ENCODE results near the gene SEPTIN10.

SEPTIN10 gene

GRCh38 chr2:109501461-109501860 lies 112.3 kb downstream of the SEPTIN10 start:
- no peak for DNase-seq (ENCODE audit: extremely low read depth, insufficient read length)
- H3K4me3 ChIP-seq (replicated peaks; ENCODE audit: low read depth, low read length), result no peak overlapping the region
- no peak for TF ChIP-seq CTCF (IDR thresholded peaks at IDR 0.05; ENCODE audit: insufficient read depth, low read length, poor library complexity, severe bottlenecking)
- no peaks in the 10 kb centered on the region for H3K36me3 ChIP-seq (ENCODE audit: control insufficient read depth, insufficient read depth, low read length)
- no peaks in the 10 kb centered on the region; the same call in 1 of the 2 replicates for H3K27me3 ChIP-seq (replicated peaks; ENCODE audit: control insufficient read depth, insufficient read depth, low read length)

- TF ChIP-seq CTCF (IDR thresholded peaks at IDR 0.05; ENCODE audit: insufficient read depth, low read length, poor library complexity, severe bottlenecking), result no peak
- Histone ChIP-seq H3K4me3 (replicated peaks; ENCODE audit: low read depth, low read length) (no peak overlapping the region), H3K36me3 (ENCODE audit: control insufficient read depth, insufficient read depth, low read length) (no peaks in the 10 kb centered on the region), H3K27me3 (replicated peaks; ENCODE audit: control insufficient read depth, insufficient read depth, low read length) (no peaks in the 10 kb centered on the region; the same call in 1 of the 2 replicates)
- DNase-seq (ENCODE audit: extremely low read depth, insufficient read length), result no peak
These were observed 112.9 kb downstream of the SEPTIN10 start for GRCh38 chr2:109500910-109501309.

GRCh38 chr2:109499566-109499965 lies 114.2 kb downstream of the SEPTIN10 start:
- no peak for DNase-seq (ENCODE audit: extremely low read depth, insufficient read length)
- Histone ChIP-seq H3K27me3 (replicated peaks; ENCODE audit: control insufficient read depth, insufficient read depth, low read length) (no peaks in the 10 kb centered on the region; the same call in 1 of the 2 replicates), H3K36me3 (ENCODE audit: control insufficient read depth, insufficient read depth, low read length) (no peaks in the 10 kb centered on the region), H3K4me3 (replicated peaks; ENCODE audit: low read depth, low read length) (no peak overlapping the region)
- no peak for TF ChIP-seq CTCF (IDR thresholded peaks at IDR 0.05; ENCODE audit: insufficient read depth, low read length, poor library complexity, severe bottlenecking)

GRCh38 chr2:109498906-109499305 lies 114.9 kb downstream of the SEPTIN10 start:
- Histone ChIP-seq H3K36me3 (ENCODE audit: control insufficient read depth, insufficient read depth, low read length) (no peaks in the 10 kb centered on the region), H3K27me3 (replicated peaks; ENCODE audit: control insufficient read depth, insufficient read depth, low read length) (no peaks in the 10 kb centered on the region; the same call in 1 of the 2 replicates), H3K4me3 (replicated peaks; ENCODE audit: low read depth, low read length) (no peak overlapping the region)
- no peak for DNase-seq (ENCODE audit: extremely low read depth, insufficient read length)
- TF ChIP-seq CTCF (IDR thresholded peaks at IDR 0.05; ENCODE audit: insufficient read depth, low read length, poor library complexity, severe bottlenecking), result no peak

- Histone ChIP-seq H3K36me3 (ENCODE audit: control insufficient read depth, insufficient read depth, low read length) (no peaks in the 10 kb centered on the region), H3K4me3 (replicated peaks; ENCODE audit: low read depth, low read length) (no peak overlapping the region), H3K27me3 (replicated peaks; ENCODE audit: control insufficient read depth, insufficient read depth, low read length) (no peaks in the 10 kb centered on the region; the same call in 1 of the 2 replicates)
- DNase-seq (ENCODE audit: extremely low read depth, insufficient read length), result no peak
- TF ChIP-seq CTCF (IDR thresholded peaks at IDR 0.05; ENCODE audit: insufficient read depth, low read length, poor library complexity, severe bottlenecking), result no peak
These were observed 115.6 kb downstream of the SEPTIN10 start for GRCh38 chr2:109497911-109498870.

All from GM06990 (cell line).